H9 (cell line): Measurements from ENCODE around the gene PDYN. TPM values are rescaled to one million over a fixed set of nuclear protein-coding genes. Genes with fewer than 3 reads are reported as not detected.

Experiments used
- DNase-seq: peaks from one replicate; pipeline ENCODE4 v3.0.0-alpha.2; 2017
- H2AFZ ChIP-seq: one replicate; pipeline ENCODE4 v1.6.1; 2013; ENCODE audit warnings: mild to moderate bottlenecking, low read length, control low read depth, moderate library complexity
- H2AK5ac ChIP-seq: 2 replicates; pipeline ENCODE4 v1.6.1; 2013; ENCODE audit warnings: low read length, control low read depth, mixed read lengths; ENCODE audit not compliant: insufficient read length
- H2BK120ac ChIP-seq: one replicate; pipeline ENCODE4 v1.6.1; 2013; ENCODE audit warnings: low read depth, mild to moderate bottlenecking, low read length, control low read depth, inconsistent platforms; ENCODE audit not compliant: poor library complexity, severe bottlenecking
- H2BK12ac ChIP-seq: 2 replicates; pipeline ENCODE4 v1.6.1; 2013; ENCODE audit warnings: low read length, control low read depth, mixed read lengths, low read depth; ENCODE audit not compliant: insufficient read length
- H2BK15ac ChIP-seq: 2 replicates; pipeline ENCODE4 v1.6.1; 2013; ENCODE audit warnings: low read depth, low read length, control low read depth
- H2BK20ac ChIP-seq: one replicate; pipeline ENCODE4 v1.6.1; 2013; ENCODE audit warnings: low read depth, mild to moderate bottlenecking, low read length, control low read depth, inconsistent platforms; ENCODE audit not compliant: poor library complexity, severe bottlenecking
- H2BK5ac ChIP-seq: 2 replicates; pipeline ENCODE4 v1.6.1; 2013; ENCODE audit warnings: low read length, control low read depth, mixed read lengths; ENCODE audit not compliant: insufficient read length
- H3K14ac ChIP-seq: 2 replicates; pipeline ENCODE4 v1.6.1; 2013; ENCODE audit warnings: low read length, control low read depth; ENCODE audit not compliant: insufficient read depth
- H3K18ac ChIP-seq: 2 replicates; pipeline ENCODE4 v1.6.1; 2013; ENCODE audit warnings: low read depth, mild to moderate bottlenecking, mixed read lengths, low read length, control low read depth; ENCODE audit not compliant: insufficient read length
- H3K23ac ChIP-seq: 2 replicates; pipeline ENCODE4 v1.6.1; 2013; ENCODE audit warnings: low read length, control low read depth, mixed read lengths, low read depth; ENCODE audit not compliant: insufficient read length
- H3K23me2 ChIP-seq: 2 replicates; pipeline ENCODE4 v1.6.1; 2013; ENCODE audit warnings: low read depth, mild to moderate bottlenecking, mixed read lengths, low read length, control low read depth; ENCODE audit not compliant: insufficient read length, poor library complexity, severe bottlenecking
- H3K27ac ChIP-seq: 2 replicates; pipeline ENCODE4 v1.5.1; 2013; ENCODE audit warnings: low read length, control low read depth, mixed read lengths, low read depth; ENCODE audit not compliant: insufficient read length
- H3K27me3 ChIP-seq: 2 replicates; pipeline ENCODE4 v1.6.1; 2013; ENCODE audit warnings: low read length, control low read depth, inconsistent platforms; ENCODE audit not compliant: insufficient read depth
- H3K4ac ChIP-seq: 2 replicates; pipeline ENCODE4 v1.6.1; 2013; ENCODE audit warnings: low read depth, mild to moderate bottlenecking, control low read depth, inconsistent platforms, low read length, moderate library complexity
- H3K4me1 ChIP-seq: 2 replicates; pipeline ENCODE4 v1.6.1; 2013; ENCODE audit warnings: low read length, control low read depth, inconsistent platforms; ENCODE audit not compliant: insufficient read depth
- H3K4me2 ChIP-seq: 2 replicates; pipeline ENCODE4 v1.6.1; 2013; ENCODE audit warnings: low read length, control low read depth, mixed read lengths; ENCODE audit not compliant: insufficient read length, insufficient read depth
- H3K56ac ChIP-seq: 2 replicates; pipeline ENCODE4 v1.6.1; 2013; ENCODE audit warnings: low read depth, mild to moderate bottlenecking, mixed read lengths, low read length, control low read depth; ENCODE audit not compliant: insufficient read length
- H3K79me1 ChIP-seq: 2 replicates; pipeline ENCODE4 v1.6.1; 2013; ENCODE audit warnings: low read depth, mild to moderate bottlenecking, moderate library complexity, low read length, control low read depth, inconsistent platforms; ENCODE audit not compliant: insufficient read depth, poor library complexity, severe bottlenecking
- H3K79me2 ChIP-seq: 2 replicates; pipeline ENCODE4 v1.6.1; 2013; ENCODE audit warnings: low read length, control low read depth, inconsistent platforms; ENCODE audit not compliant: insufficient read depth
- H3K9ac ChIP-seq: 2 replicates; pipeline ENCODE4 v1.6.1; 2013; ENCODE audit warnings: low read length, control low read depth, mixed read lengths; ENCODE audit not compliant: insufficient read length; ENCODE audit errors: extremely low read depth
- H3K9me3 ChIP-seq: one replicate; pipeline ENCODE4 v1.6.1; 2013; ENCODE audit warnings: low read depth, low read length, inconsistent platforms; ENCODE audit not compliant: control insufficient read depth
- H3T11ph ChIP-seq: one replicate; pipeline ENCODE4 v1.6.1; 2013; ENCODE audit warnings: mild to moderate bottlenecking, low read length, control low read depth, inconsistent platforms
- H4K20me1 ChIP-seq: one replicate; pipeline ENCODE4 v1.6.1; 2013; ENCODE audit not compliant: control insufficient read depth, insufficient read length, insufficient read depth
- H4K5ac ChIP-seq: 2 replicates; pipeline ENCODE4 v1.6.1; 2013; ENCODE audit warnings: low read depth, mild to moderate bottlenecking, mixed read lengths, low read length, control low read depth; ENCODE audit not compliant: insufficient read length
- H4K8ac ChIP-seq: replicated peaks from 2 replicates; pipeline ENCODE4 v1.6.1; 2013; ENCODE audit warnings: low read length, control low read depth, mixed read lengths, low read depth; ENCODE audit not compliant: insufficient read length
- H4K91ac ChIP-seq: 2 replicates; pipeline ENCODE4 v1.6.1; 2013; ENCODE audit warnings: low read depth, mild to moderate bottlenecking, moderate library complexity, mixed read lengths, low read length, control low read depth; ENCODE audit not compliant: insufficient read length
- H3K27ac Mint-ChIP-seq, 3 experiments: 2 replicates in 2 of 3; 3 replicates in 1 of 3; pipeline ENCODE4 v1.8.0; 2020 to 2021; ENCODE audit warnings: mixed read lengths in 3 of 3, mild to moderate bottlenecking in 1 of 3, moderate library complexity in 1 of 3
- H3K27me3 Mint-ChIP-seq: 2 replicates; pipeline ENCODE4 v1.8.0; 2021; ENCODE audit warnings: low read depth, mild to moderate bottlenecking, moderate library complexity, mixed read lengths
- H3K36me3 Mint-ChIP-seq, 3 experiments: 2 replicates in 2 of 3; 3 replicates in 1 of 3; pipeline ENCODE4 v1.8.0; 2020 to 2021; ENCODE audit warnings: low read depth in 3 of 3, mixed read lengths in 3 of 3; ENCODE audit not compliant: insufficient read depth in 1 of 3
- H3K4me1 Mint-ChIP-seq, 2 experiments: 2 replicates each; pipeline ENCODE4 v1.8.0; 2020; ENCODE audit warnings: mixed read lengths in 2 of 2
- H3K4me3 Mint-ChIP-seq, 2 experiments: 2 replicates in 1 of 2; 3 replicates in 1 of 2; pipeline ENCODE4 v1.8.0; 2020 to 2021; ENCODE audit warnings: mild to moderate bottlenecking in 2 of 2, mixed read lengths in 2 of 2, moderate library complexity in 1 of 2
- H3K9me3 Mint-ChIP-seq, 2 experiments: 2 replicates in 1 of 2; 3 replicates in 1 of 2; pipeline ENCODE4 v1.8.0; 2020; ENCODE audit warnings: mild to moderate bottlenecking in 2 of 2, mixed read lengths in 2 of 2, moderate library complexity in 1 of 2
- WGBS: extraction: QIAGEN DNeasy Blood & Tissue Kit; methylation state at CpG from one replicate; pipeline ENCODE4 v1.1.7; 2013; ENCODE audit warnings: missing lambda C conversion rate, low lambda C conversion rate, mixed read lengths; ENCODE audit not compliant: insufficient read length; ENCODE audit errors: extremely low coverage; 5-methylcytosine and 5-hydroxymethylcytosine counted together
- total RNA-seq: library from RNA; stranded (reverse); gene quantifications from 2 replicates; pipeline ENCODE4 v1.2.1, GENCODE V29; 2021
- TF ChIP-seq, protein P1 (sequence below): fragments of 200-600 bp; sonication (generic); conservative IDR thresholded peaks from 3 replicates; pipeline ENCODE4 v1.8.0; 2021; ENCODE audit warnings: antibody characterized with exemption, mild to moderate bottlenecking

PDYN gene
- total RNA-seq, 1 experiment from 2014 or later, result 0.63 TPM

GRCh38 chr20:1964659-1965405, 29.0 kb downstream of the PDYN start:
- Histone ChIP-seq H3K79me2 (no peaks in the 10 kb centered on the region), H4K91ac (no peak overlapping the region), H3K56ac (no peak overlapping the region), H4K8ac (no peak overlapping the region), H2BK120ac (no peak overlapping the region), H3K18ac (no peak overlapping the region), H4K20me1 (no peaks in the 10 kb centered on the region), H3K9ac (no peak overlapping the region), H3K27ac (no peak overlapping the region), H2BK5ac (no peak overlapping the region), H3K14ac (no peak overlapping the region), H3K23ac (no peak overlapping the region), H2AFZ (peak overlapping the region; percentile 75), H2BK12ac (no peak overlapping the region), H3K4me1 (peaks cover 5% of the 10 kb centered on the region; the same call in 1 of the 2 replicates), H4K5ac (no peak overlapping the region), H3K23me2 (peaks cover 3% of the 10 kb centered on the region), H3T11ph (no peak overlapping the region), H3K4me2 (peak overlapping the region; percentile 43), H2BK15ac (no peak overlapping the region), H2AK5ac (no peak overlapping the region), H3K79me1 (no peaks in the 10 kb centered on the region), H3K4ac (no peak overlapping the region), H3K9me3 (no peaks in the 10 kb centered on the region), H2BK20ac (no peak overlapping the region), H3K27me3 (no peaks in the 10 kb centered on the region)
- Mint-ChIP-seq H3K27me3 (peaks cover 30% of the 10 kb centered on the region), H3K36me3 (no peaks in the 10 kb centered on the region), H3K4me1 (peaks cover 47 to 55% of the 10 kb centered on the region in 2 experiments), H3K4me3 (peak overlapping the region; percentile 34 to 64; a peak in 4 of 5 replicates), H3K27ac (peak overlapping the region in 2 of 3 experiments; percentile 50 to 58; a peak in 3 of 7 replicates), H3K9me3 (no peaks in the 10 kb centered on the region; a peak in 2 of 5 replicates)
- TF ChIP-seq, protein P1, sequence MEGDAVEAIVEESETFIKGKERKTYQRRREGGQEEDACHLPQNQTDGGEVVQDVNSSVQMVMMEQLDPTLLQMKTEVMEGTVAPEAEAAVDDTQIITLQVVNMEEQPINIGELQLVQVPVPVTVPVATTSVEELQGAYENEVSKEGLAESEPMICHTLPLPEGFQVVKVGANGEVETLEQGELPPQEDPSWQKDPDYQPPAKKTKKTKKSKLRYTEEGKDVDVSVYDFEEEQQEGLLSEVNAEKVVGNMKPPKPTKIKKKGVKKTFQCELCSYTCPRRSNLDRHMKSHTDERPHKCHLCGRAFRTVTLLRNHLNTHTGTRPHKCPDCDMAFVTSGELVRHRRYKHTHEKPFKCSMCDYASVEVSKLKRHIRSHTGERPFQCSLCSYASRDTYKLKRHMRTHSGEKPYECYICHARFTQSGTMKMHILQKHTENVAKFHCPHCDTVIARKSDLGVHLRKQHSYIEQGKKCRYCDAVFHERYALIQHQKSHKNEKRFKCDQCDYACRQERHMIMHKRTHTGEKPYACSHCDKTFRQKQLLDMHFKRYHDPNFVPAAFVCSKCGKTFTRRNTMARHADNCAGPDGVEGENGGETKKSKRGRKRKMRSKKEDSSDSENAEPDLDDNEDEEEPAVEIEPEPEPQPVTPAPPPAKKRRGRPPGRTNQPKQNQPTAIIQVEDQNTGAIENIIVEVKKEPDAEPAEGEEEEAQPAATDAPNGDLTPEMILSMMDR, result peak; percentile 51; the same call in 2 of the 3 replicates
- no CpG with 5 or more reads among the region's 14 CpGs for WGBS
- DNase-seq, result no peak
